HEK293 (cell line): ENCODE measurements around the gene EGFR.

ENCODE experiments used
- CTCF ChIA-PET: fragments of 350-600 bp; formaldehyde crosslinking; extraction: SDS; loops from one replicate; lab custom pipeline; 2021; ENCODE audit warnings: antibody characterized with exemption; lab: Yijun Ruan, JAX
- POLR2A ChIA-PET: fragments of 300-600 bp; formaldehyde crosslinking; extraction: SDS; loops from one replicate; lab custom pipeline; 2020; ENCODE audit warnings: antibody characterized with exemption, inconsistent platforms; lab: Yijun Ruan, JAX
- H3K27ac ChIP-seq: fragments of 200-500 bp; sonication (Bioruptor generic); 2 replicates; pipeline ENCODE4 v1.5.1; 2014; ENCODE audit warnings: low read depth, low read length, control low read depth, inconsistent platforms; ENCODE audit errors: extremely low read depth
- H3K36me3 ChIP-seq, 2 experiments: fragments of 200-500 bp in 1 of 2; sonication (Bioruptor generic) in 1 of 2; 1 replicate in 1 of 2; 2 replicates in 1 of 2; pipeline ENCODE4 v1.5.1; 2014 to 2017; ENCODE audit warnings: inconsistent platforms in 2 of 2, low read length in 2 of 2; ENCODE audit not compliant: control insufficient read depth in 2 of 2, insufficient read depth in 1 of 2
- H3K4me1 ChIP-seq: fragments of 200-500 bp; sonication (Bioruptor generic); 2 replicates; pipeline ENCODE4 v1.5.1; 2014; ENCODE audit warnings: mild to moderate bottlenecking, low read length, inconsistent platforms; ENCODE audit not compliant: control insufficient read depth, insufficient read depth
- H3K4me3 ChIP-seq: 2 replicates; pipeline ENCODE4 v1.5.1; 2011; ENCODE audit warnings: low read depth, mild to moderate bottlenecking, control low read depth, low read length, moderate library complexity
- H3K9me3 ChIP-seq: fragments of 200-500 bp; sonication (Bioruptor generic); 2 replicates; pipeline ENCODE4 v1.5.1; 2014; ENCODE audit warnings: low read depth, low read length, inconsistent platforms; ENCODE audit not compliant: control insufficient read depth, insufficient read depth
- BCL6B ChIP-seq: fragments of 450-650 bp; formaldehyde crosslinking; IDR thresholded peaks from 2 replicates; pipeline ENCODE4 v1.5.1; 2017; ENCODE audit warnings: missing biosample characterization, missing genetic modification characterization
- HOXD13 ChIP-seq: sonication (generic); formaldehyde crosslinking; IDR thresholded peaks from 2 replicates; pipeline ENCODE4 v1.8.0; 2022; ENCODE audit warnings: missing genetic modification reagents, borderline replicate concordance
- OSR2 ChIP-seq: fragments of 450-650 bp; formaldehyde crosslinking; IDR thresholded peaks from 2 replicates; pipeline ENCODE4 v1.5.1; 2016; ENCODE audit warnings: missing biosample characterization, missing genetic modification characterization
- TCF7L2 ChIP-seq: IDR thresholded peaks from 2 replicates; pipeline ENCODE4 v1.6.1; 2011; ENCODE audit warnings: low read depth, mild to moderate bottlenecking, inconsistent platforms, low read length, moderate library complexity, borderline replicate concordance
- ZBTB20 ChIP-seq: fragments of 450-650 bp; formaldehyde crosslinking; IDR thresholded peaks from 2 replicates; pipeline ENCODE4 v1.5.1; 2016; ENCODE audit warnings: missing biosample characterization, missing genetic modification characterization
- ZBTB48 ChIP-seq: fragments of 450-650 bp; formaldehyde crosslinking; IDR thresholded peaks from 2 replicates; pipeline ENCODE4 v1.5.1; 2016; ENCODE audit warnings: missing biosample characterization, missing genetic modification characterization
- ZIC2 ChIP-seq: fragments of 450-650 bp; formaldehyde crosslinking; IDR thresholded peaks from 2 replicates; pipeline ENCODE4 v1.5.1; 2016; ENCODE audit warnings: missing biosample characterization, missing genetic modification characterization
- ZNF202 ChIP-seq: fragments of 450-650 bp; formaldehyde crosslinking; IDR thresholded peaks from 2 replicates; pipeline ENCODE4 v1.5.1; 2016; ENCODE audit warnings: missing biosample characterization, missing genetic modification characterization, borderline replicate concordance
- ZNF223 ChIP-seq: fragments of 450-650 bp; formaldehyde crosslinking; IDR thresholded peaks from 2 replicates; pipeline ENCODE4 v1.5.1; 2016; ENCODE audit warnings: missing biosample characterization, missing genetic modification characterization
- ZNF239 ChIP-seq: fragments of 450-650 bp; formaldehyde crosslinking; IDR thresholded peaks from 2 replicates; pipeline ENCODE4 v1.5.1; 2016; ENCODE audit warnings: missing biosample characterization, missing genetic modification characterization
- ZNF248 ChIP-seq: fragments of 450-650 bp; formaldehyde crosslinking; IDR thresholded peaks from 2 replicates; pipeline ENCODE4 v1.5.1; 2017; ENCODE audit warnings: missing biosample characterization, missing genetic modification characterization
- ZNF626 ChIP-seq: fragments of 450-650 bp; sonication (Bioruptor Pico); formaldehyde crosslinking; IDR thresholded peaks from 2 replicates; pipeline ENCODE4 v1.5.1; 2018; ENCODE audit warnings: missing biosample characterization, missing genetic modification characterization, inconsistent platforms
- ZNF704 ChIP-seq: fragments of 450-650 bp; formaldehyde crosslinking; IDR thresholded peaks from 2 replicates; pipeline ENCODE4 v1.5.1; 2016; ENCODE audit warnings: missing biosample characterization, missing genetic modification characterization
- ZSCAN23 ChIP-seq: fragments of 450-650 bp; formaldehyde crosslinking; IDR thresholded peaks from 2 replicates; pipeline ENCODE4 v1.5.1; 2016; ENCODE audit warnings: missing biosample characterization, missing genetic modification characterization
- TF ChIP-seq, protein P1 (sequence below): fragments of 450-650 bp; formaldehyde crosslinking; IDR thresholded peaks from 2 replicates; pipeline ENCODE4 v1.5.1; 2016; ENCODE audit warnings: missing biosample characterization, missing genetic modification characterization
- TF ChIP-seq, protein P2 (sequence below): fragments of 450-650 bp; formaldehyde crosslinking; IDR thresholded peaks from 2 replicates; pipeline ENCODE4 v1.5.1; 2016; ENCODE audit warnings: missing biosample characterization, missing genetic modification characterization, borderline replicate concordance
- TF ChIP-seq, protein P3 (sequence below): fragments of 450-650 bp; formaldehyde crosslinking; IDR thresholded peaks from 2 replicates; pipeline ENCODE4 v1.5.1; 2016; ENCODE audit warnings: missing biosample characterization, missing genetic modification characterization
- TF ChIP-seq, protein P4 (sequence below): fragments of 450-650 bp; formaldehyde crosslinking; IDR thresholded peaks from 2 replicates; pipeline ENCODE4 v1.5.1; 2016; ENCODE audit warnings: missing biosample characterization, missing genetic modification characterization
- TF ChIP-seq, protein P5 (sequence below): IDR thresholded peaks from 2 replicates; pipeline ENCODE4 v1.6.1; 2011; ENCODE audit warnings: mild to moderate bottlenecking, low read depth, low read length, borderline replicate concordance
- TF ChIP-seq, protein P6 (sequence below): fragments of 450-650 bp; formaldehyde crosslinking; IDR thresholded peaks from 2 replicates; pipeline ENCODE4 v1.5.1; 2016; ENCODE audit warnings: missing biosample characterization, missing genetic modification characterization

The EGFR gene

DNA sequence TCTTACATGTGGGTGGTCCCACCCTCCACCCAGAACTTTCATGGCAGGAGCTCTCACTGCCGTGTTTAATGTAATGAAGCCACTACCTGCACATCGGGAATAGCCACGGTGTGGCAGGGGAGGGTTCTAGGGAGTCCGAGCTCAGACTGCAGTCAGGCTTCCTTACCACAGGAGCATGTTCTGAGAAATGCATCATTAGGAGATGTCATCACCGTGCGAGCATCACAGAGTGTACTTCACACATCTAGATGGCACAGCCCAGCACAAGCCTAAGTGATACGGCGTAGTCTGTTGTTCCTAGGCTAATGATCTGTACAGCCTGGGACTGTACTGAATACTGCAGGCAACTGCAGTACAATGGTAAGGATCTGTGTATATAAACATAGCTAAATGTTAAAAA, 193.4 kb downstream of the EGFR start (continued):
- TF ChIP-seq, protein P1, sequence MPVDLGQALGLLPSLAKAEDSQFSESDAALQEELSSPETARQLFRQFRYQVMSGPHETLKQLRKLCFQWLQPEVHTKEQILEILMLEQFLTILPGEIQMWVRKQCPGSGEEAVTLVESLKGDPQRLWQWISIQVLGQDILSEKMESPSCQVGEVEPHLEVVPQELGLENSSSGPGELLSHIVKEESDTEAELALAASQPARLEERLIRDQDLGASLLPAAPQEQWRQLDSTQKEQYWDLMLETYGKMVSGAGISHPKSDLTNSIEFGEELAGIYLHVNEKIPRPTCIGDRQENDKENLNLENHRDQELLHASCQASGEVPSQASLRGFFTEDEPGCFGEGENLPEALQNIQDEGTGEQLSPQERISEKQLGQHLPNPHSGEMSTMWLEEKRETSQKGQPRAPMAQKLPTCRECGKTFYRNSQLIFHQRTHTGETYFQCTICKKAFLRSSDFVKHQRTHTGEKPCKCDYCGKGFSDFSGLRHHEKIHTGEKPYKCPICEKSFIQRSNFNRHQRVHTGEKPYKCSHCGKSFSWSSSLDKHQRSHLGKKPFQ (tag by site-specific recombination) = no peak
- TF ChIP-seq, protein P2, sequence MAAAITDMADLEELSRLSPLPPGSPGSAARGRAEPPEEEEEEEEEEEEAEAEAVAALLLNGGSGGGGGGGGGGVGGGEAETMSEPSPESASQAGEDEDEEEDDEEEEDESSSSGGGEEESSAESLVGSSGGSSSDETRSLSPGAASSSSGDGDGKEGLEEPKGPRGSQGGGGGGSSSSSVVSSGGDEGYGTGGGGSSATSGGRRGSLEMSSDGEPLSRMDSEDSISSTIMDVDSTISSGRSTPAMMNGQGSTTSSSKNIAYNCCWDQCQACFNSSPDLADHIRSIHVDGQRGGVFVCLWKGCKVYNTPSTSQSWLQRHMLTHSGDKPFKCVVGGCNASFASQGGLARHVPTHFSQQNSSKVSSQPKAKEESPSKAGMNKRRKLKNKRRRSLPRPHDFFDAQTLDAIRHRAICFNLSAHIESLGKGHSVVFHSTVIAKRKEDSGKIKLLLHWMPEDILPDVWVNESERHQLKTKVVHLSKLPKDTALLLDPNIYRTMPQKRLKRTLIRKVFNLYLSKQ (tag by site-specific recombination) = no peak
- TF ChIP-seq, protein P3, sequence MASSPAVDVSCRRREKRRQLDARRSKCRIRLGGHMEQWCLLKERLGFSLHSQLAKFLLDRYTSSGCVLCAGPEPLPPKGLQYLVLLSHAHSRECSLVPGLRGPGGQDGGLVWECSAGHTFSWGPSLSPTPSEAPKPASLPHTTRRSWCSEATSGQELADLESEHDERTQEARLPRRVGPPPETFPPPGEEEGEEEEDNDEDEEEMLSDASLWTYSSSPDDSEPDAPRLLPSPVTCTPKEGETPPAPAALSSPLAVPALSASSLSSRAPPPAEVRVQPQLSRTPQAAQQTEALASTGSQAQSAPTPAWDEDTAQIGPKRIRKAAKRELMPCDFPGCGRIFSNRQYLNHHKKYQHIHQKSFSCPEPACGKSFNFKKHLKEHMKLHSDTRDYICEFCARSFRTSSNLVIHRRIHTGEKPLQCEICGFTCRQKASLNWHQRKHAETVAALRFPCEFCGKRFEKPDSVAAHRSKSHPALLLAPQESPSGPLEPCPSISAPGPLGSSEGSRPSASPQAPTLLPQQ (tag by site-specific recombination) = no peak
- no peak for TF ChIP-seq ZSCAN23 (tag by site-specific recombination)
- no peak for TF ChIP-seq BCL6B
- TF ChIP-seq ZIC2 (tag by site-specific recombination) = no peak

DNA sequence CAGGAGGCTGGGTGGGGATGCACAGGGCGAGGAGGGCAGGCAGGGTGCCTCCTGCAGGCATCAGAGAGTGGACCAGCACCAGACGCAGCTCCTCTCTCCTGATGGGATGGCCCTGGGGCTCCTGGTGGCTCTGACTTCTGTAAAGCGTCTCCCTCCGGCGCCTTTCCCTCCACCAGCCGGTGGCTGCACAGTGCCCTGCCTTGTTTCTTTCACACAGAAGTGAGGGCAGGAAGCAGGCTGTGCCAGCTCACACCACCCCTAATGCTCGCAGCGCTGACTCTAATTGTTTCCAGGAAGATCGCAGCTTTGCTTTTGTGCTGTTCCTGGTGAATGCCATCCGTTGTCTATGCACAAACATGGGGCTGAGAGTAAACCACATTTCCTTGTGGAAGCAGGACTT, 194.0 kb downstream of the EGFR start:
- CTCF ChIA-PET = no interaction called here
- Histone ChIP-seq H3K4me1 (0 out of 2 replicates have a peak, but pooled peaks cover 5% of the 10 kb centered on the region), H3K4me3 (no peak overlapping the region), H3K36me3 (no peaks in the 10 kb centered on the region), H3K27ac (no peak overlapping the region), H3K9me3 (no peaks in the 10 kb centered on the region)
- POLR2A ChIA-PET = no interaction called here
- no peak for TF ChIP-seq ZNF239 (tag by site-specific recombination)
- no peak for TF ChIP-seq ZNF704 (tag by site-specific recombination)
- no peak for TF ChIP-seq ZBTB48 (tag by site-specific recombination)
- TF ChIP-seq ZNF626 (tag by site-specific recombination) = no peak

- no peaks in the 10 kb centered on the region for H3K9me3 ChIP-seq
- ChIA-PET CTCF (no interaction called here), POLR2A (no interaction called here)
- H3K4me1 ChIP-seq = no peaks in the 10 kb centered on the region
- H3K4me3 ChIP-seq = no peak overlapping the region
- TF ChIP-seq, protein P4, sequence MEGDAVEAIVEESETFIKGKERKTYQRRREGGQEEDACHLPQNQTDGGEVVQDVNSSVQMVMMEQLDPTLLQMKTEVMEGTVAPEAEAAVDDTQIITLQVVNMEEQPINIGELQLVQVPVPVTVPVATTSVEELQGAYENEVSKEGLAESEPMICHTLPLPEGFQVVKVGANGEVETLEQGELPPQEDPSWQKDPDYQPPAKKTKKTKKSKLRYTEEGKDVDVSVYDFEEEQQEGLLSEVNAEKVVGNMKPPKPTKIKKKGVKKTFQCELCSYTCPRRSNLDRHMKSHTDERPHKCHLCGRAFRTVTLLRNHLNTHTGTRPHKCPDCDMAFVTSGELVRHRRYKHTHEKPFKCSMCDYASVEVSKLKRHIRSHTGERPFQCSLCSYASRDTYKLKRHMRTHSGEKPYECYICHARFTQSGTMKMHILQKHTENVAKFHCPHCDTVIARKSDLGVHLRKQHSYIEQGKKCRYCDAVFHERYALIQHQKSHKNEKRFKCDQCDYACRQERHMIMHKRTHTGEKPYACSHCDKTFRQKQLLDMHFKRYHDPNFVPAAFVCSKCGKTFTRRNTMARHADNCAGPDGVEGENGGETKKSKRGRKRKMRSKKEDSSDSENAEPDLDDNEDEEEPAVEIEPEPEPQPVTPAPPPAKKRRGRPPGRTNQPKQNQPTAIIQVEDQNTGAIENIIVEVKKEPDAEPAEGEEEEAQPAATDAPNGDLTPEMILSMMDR = no peak
- TF ChIP-seq, protein P5, sequence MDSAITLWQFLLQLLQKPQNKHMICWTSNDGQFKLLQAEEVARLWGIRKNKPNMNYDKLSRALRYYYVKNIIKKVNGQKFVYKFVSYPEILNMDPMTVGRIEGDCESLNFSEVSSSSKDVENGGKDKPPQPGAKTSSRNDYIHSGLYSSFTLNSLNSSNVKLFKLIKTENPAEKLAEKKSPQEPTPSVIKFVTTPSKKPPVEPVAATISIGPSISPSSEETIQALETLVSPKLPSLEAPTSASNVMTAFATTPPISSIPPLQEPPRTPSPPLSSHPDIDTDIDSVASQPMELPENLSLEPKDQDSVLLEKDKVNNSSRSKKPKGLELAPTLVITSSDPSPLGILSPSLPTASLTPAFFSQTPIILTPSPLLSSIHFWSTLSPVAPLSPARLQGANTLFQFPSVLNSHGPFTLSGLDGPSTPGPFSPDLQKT = no peak
- no peak for TF ChIP-seq ZNF248 (tag by site-specific recombination)
- no peak for TF ChIP-seq ZBTB20
- TF ChIP-seq, protein P6, sequence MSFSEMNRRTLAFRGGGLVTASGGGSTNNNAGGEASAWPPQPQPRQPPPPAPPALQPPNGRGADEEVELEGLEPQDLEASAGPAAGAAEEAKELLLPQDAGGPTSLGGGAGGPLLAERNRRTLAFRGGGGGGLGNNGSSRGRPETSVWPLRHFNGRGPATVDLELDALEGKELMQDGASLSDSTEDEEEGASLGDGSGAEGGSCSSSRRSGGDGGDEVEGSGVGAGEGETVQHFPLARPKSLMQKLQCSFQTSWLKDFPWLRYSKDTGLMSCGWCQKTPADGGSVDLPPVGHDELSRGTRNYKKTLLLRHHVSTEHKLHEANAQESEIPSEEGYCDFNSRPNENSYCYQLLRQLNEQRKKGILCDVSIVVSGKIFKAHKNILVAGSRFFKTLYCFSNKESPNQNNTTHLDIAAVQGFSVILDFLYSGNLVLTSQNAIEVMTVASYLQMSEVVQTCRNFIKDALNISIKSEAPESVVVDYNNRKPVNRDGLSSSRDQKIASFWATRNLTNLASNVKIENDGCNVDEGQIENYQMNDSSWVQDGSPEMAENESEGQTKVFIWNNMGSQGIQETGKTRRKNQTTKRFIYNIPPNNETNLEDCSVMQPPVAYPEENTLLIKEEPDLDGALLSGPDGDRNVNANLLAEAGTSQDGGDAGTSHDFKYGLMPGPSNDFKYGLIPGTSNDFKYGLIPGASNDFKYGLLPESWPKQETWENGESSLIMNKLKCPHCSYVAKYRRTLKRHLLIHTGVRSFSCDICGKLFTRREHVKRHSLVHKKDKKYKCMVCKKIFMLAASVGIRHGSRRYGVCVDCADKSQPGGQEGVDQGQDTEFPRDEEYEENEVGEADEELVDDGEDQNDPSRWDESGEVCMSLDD = no peak
- no peak for TF ChIP-seq ZNF202 (tag by site-specific recombination)
- no peak for TF ChIP-seq OSR2
- TF ChIP-seq TCF7L2 = no peak
- no peak for TF ChIP-seq ZNF223 (tag by site-specific recombination)
- no peak for TF ChIP-seq HOXD13 (CRISPR knock-in tag)
- no peak overlapping the region for H3K27ac ChIP-seq
- no peaks in the 10 kb centered on the region for H3K36me3 ChIP-seq
Observed at GRCh38 chr7:55214707-55215106, 195.9 kb downstream of the EGFR start.
